OCI-LY7 (cell line): Measurements from ENCODE around the gene C16orf89. TPM values are rescaled to one million over a fixed set of nuclear protein-coding genes. Genes with fewer than 3 reads are reported as not detected.

Source experiments
- BruUV-seq: library from RNA; stranded (reverse); fragments of 400-500 nt; replicated peaks from 2 replicates; lab custom pipeline; 2021; lab: Mats Ljungman, UMichigan
- CTCF ChIA-PET: fragments of 300-600 bp; sonication (Branson Sonifier 250); formaldehyde crosslinking; loops from one replicate; lab custom pipeline; 2022; ENCODE audit warnings: antibody characterized with exemption; ENCODE audit not compliant: unreplicated experiment; lab: Charles Lee
- POLR2A ChIA-PET: fragments of 300-600 bp; sonication (Branson Sonifier 250); formaldehyde crosslinking; loops from one replicate; lab custom pipeline; 2022; ENCODE audit warnings: antibody characterized with exemption; lab: Charles Lee
- DNase-seq: peaks from one replicate; pipeline ENCODE4 v3.0.0-alpha.2; 2015; ENCODE audit warnings: low spot score
- H2AFZ ChIP-seq: fragments of 200-600 bp; sonication (generic), shearing (Covaris generic); 2 replicates; pipeline ENCODE4 v1.6.1; 2014; ENCODE audit warnings: mild to moderate bottlenecking, antibody characterized with exemption, low read length, moderate library complexity
- H3K27ac ChIP-seq: fragments of 200-600 bp; sonication (generic); 2 replicates; pipeline ENCODE4 v1.5.1; 2014; ENCODE audit warnings: mixed run types, low read depth, mild to moderate bottlenecking, moderate library complexity, low read length, inconsistent platforms; ENCODE audit not compliant: poor library complexity, severe bottlenecking
- H3K36me3 ChIP-seq: fragments of 200-600 bp; sonication (generic); 2 replicates; pipeline ENCODE4 v1.6.1; 2014; ENCODE audit warnings: mild to moderate bottlenecking, antibody characterized with exemption, low read length, moderate library complexity, mixed read lengths; ENCODE audit not compliant: insufficient read depth
- H3K4me1 ChIP-seq: fragments of 200-600 bp; sonication (generic); 2 replicates; pipeline ENCODE4 v1.5.1; 2014; ENCODE audit warnings: mild to moderate bottlenecking, low read length; ENCODE audit not compliant: insufficient read depth, poor library complexity, severe bottlenecking
- H3K4me2 ChIP-seq: fragments of 200-600 bp; sonication (generic); 2 replicates; pipeline ENCODE4 v1.6.1; 2014; ENCODE audit warnings: mild to moderate bottlenecking, low read length
- H3K4me3 ChIP-seq: fragments of 200-600 bp; sonication (generic); 2 replicates; pipeline ENCODE4 v1.5.1; 2014; ENCODE audit warnings: mild to moderate bottlenecking, low read depth, low read length; ENCODE audit not compliant: poor library complexity, severe bottlenecking
- H3K79me2 ChIP-seq: fragments of 200-600 bp; sonication (generic); 2 replicates; pipeline ENCODE4 v1.6.1; 2016; ENCODE audit warnings: low read depth, mild to moderate bottlenecking, low read length, moderate library complexity, mixed read lengths; ENCODE audit not compliant: insufficient read depth
- H3K9me2 ChIP-seq: fragments of 200-600 bp; sonication (generic); 2 replicates; pipeline ENCODE4 v1.6.1; 2016; ENCODE audit warnings: mild to moderate bottlenecking, low read length, mixed read lengths; ENCODE audit not compliant: insufficient read depth
- H3K9me3 ChIP-seq: fragments of 200-600 bp; sonication (generic); 2 replicates; pipeline ENCODE4 v1.6.1; 2014; ENCODE audit warnings: mild to moderate bottlenecking, mixed run types, low read length, mixed read lengths
- H4K20me1 ChIP-seq: fragments of 200-600 bp; sonication (generic); 2 replicates; pipeline ENCODE4 v1.6.1; 2014; ENCODE audit warnings: mild to moderate bottlenecking, antibody characterized with exemption, low read length, moderate library complexity, mixed read lengths; ENCODE audit not compliant: insufficient read depth
- EZH2phosphoT487 ChIP-seq: fragments of 200-600 bp; sonication (generic); IDR thresholded peaks from 2 replicates; pipeline ENCODE4 v1.6.1; 2018; ENCODE audit warnings: low read depth, borderline replicate concordance, mild to moderate bottlenecking, mixed run types, antibody characterized with exemption, low read length, moderate library complexity, mixed read lengths
- intact Hi-C: fragments of 100-400 bp; cut with micrococcal nuclease; formaldehyde crosslinking; loops from one replicate; pipeline ENCODE4 v1.10.0; 2022; ENCODE audit not compliant: unreplicated experiment
- total RNA-seq, 2 experiments: library from RNA; depleted of rRNA in 1 of 2; stranded (reverse); fragments of >200 nt in 1 of 2; shearing (Covaris generic) in 1 of 2; gene quantifications; 2 replicates each; pipeline ENCODE4 v1.2.3, GENCODE V29; 2014 to 2022
- TF ChIP-seq, protein P1 (sequence below): fragments of 200-600 bp; sonication (generic); conservative IDR thresholded peaks from 2 replicates; pipeline ENCODE4 v1.5.1; 2014; ENCODE audit warnings: mild to moderate bottlenecking, antibody characterized with exemption, low read length, moderate library complexity, mixed read lengths

Gene C16orf89
- total RNA-seq, 2 experiments from 2014 or later = not detected

DNA sequence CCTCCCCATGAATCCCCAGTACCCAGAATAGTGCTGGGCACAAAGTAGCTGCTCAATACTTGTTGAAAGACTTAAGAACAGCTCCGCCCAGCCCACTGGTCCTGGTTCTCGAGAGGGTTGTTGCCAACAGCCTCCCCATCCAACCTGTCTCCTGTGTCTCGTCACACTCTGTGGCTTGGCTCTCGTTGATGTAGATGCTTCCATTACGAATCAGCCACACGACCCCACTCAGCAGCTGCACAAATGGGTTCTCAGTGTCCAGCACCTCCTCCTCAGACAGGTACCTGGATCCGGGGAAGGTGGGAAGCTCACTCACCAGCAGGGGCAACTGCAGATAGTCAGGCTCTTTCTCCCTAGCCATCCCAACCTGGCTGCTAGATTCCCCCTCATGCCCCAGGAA is 34.2 kb downstream of the C16orf89 start:
- Histone ChIP-seq H2AFZ (no peak overlapping the region), H3K4me2 (no peak overlapping the region), H3K79me2 (no peaks in the 10 kb centered on the region), H3K9me2 (no peaks in the 10 kb centered on the region), H3K27ac (no peak overlapping the region), H3K9me3 (no peaks in the 10 kb centered on the region), H3K36me3 (no peaks in the 10 kb centered on the region), H4K20me1 (no peaks in the 10 kb centered on the region), H3K4me1 (peaks cover 15% of the 10 kb centered on the region), H3K4me3 (no peak overlapping the region)
- DNase-seq = no peak
- intact Hi-C loops = no loop called here
- CTCF ChIA-PET = no interaction called here
- no TSS peak for BruUV-seq
- TF ChIP-seq, protein P1, sequence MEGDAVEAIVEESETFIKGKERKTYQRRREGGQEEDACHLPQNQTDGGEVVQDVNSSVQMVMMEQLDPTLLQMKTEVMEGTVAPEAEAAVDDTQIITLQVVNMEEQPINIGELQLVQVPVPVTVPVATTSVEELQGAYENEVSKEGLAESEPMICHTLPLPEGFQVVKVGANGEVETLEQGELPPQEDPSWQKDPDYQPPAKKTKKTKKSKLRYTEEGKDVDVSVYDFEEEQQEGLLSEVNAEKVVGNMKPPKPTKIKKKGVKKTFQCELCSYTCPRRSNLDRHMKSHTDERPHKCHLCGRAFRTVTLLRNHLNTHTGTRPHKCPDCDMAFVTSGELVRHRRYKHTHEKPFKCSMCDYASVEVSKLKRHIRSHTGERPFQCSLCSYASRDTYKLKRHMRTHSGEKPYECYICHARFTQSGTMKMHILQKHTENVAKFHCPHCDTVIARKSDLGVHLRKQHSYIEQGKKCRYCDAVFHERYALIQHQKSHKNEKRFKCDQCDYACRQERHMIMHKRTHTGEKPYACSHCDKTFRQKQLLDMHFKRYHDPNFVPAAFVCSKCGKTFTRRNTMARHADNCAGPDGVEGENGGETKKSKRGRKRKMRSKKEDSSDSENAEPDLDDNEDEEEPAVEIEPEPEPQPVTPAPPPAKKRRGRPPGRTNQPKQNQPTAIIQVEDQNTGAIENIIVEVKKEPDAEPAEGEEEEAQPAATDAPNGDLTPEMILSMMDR = no peak
- no peak for TF ChIP-seq EZH2phosphoT487
- POLR2A ChIA-PET = no interaction called here

DNA sequence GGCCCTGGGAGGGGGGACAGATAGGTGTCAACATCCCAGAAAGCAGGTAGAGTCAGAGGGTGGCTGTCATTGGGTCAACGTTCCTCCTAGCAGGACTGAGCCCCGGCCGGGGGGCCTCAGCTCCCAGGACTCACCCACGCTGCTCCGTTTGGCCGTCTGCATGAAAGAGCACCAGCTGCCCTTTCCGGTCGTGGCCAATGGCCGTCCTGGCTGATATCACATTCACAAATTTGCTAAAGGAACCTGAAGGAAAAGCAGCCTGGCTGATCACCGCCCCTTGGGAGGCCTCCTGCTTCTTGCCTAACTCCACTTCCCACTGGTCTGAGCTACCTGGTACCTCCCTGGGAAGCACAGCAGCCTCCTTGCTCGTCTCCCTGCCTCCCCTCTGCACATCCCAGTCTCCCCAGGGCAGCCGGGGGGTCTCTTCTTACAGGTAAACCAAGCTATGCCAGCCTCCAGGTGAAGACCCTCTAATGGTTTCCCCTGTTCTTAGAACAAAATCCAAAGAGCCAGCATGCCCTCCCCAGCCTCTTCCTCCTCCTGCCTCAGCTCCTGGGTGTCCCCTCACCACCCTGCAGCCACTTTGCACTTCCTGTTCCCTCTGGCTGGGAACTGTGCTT is 35.4 kb downstream of the C16orf89 start:
- Histone ChIP-seq H3K9me2 (no peaks in the 10 kb centered on the region), H3K79me2 (no peaks in the 10 kb centered on the region), H3K4me3 (no peak overlapping the region), H3K36me3 (no peaks in the 10 kb centered on the region), H3K27ac (no peak overlapping the region), H3K9me3 (no peaks in the 10 kb centered on the region), H4K20me1 (no peaks in the 10 kb centered on the region), H3K4me1 (peaks cover 15% of the 10 kb centered on the region), H2AFZ (no peak overlapping the region), H3K4me2 (no peak overlapping the region)
- ChIA-PET POLR2A (no interaction called here), CTCF (no interaction called here)
- BruUV-seq = no TSS peak
- no peak for DNase-seq
- intact Hi-C loops = no loop called here
- TF ChIP-seq EZH2phosphoT487 = no peak
- TF ChIP-seq, protein P1 = no peak

DNA sequence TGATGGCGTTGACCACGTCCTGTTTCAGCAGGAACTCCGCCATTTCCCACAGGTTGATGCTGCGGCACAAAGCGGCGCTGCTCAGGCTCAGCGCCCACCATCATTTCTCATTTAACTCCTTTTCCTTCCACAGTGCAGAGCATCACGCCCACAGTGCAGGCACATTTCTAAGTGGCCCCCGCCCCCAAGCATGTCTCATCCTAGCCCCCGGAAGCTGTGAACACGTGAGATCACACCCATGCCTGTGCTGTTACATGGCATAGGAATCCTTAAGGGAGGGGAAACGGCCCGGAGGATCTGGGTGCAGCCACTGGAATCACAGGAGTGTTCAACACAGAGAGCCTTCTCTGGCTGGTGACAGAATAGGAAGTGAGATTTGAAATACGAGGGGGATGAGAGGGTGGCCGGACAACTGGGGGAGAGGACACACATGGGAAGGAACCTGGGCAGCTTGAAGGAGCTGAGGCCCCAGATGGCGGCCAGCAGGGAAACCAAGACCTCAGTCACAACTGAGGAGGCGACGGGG is 36.7 kb downstream of the C16orf89 start:
- Histone ChIP-seq H3K9me2 (no peaks in the 10 kb centered on the region), H4K20me1 (no peaks in the 10 kb centered on the region; the same call in 1 of the 2 replicates), H2AFZ (no peak overlapping the region), H3K36me3 (no peaks in the 10 kb centered on the region), H3K4me1 (peaks cover 7% of the 10 kb centered on the region), H3K4me3 (no peak overlapping the region), H3K79me2 (no peaks in the 10 kb centered on the region), H3K9me3 (no peaks in the 10 kb centered on the region), H3K27ac (no peak overlapping the region), H3K4me2 (no peak overlapping the region)
- no TSS peak for BruUV-seq
- intact Hi-C loops = no loop called here
- ChIA-PET CTCF (interaction anchor here (0.6 kb wide), 1 partner anchor 304 kb away, joined by 9 read pairs; no protein-coding TSS in a partner anchor), POLR2A (no interaction called here)
- TF ChIP-seq EZH2phosphoT487 = no peak
- TF ChIP-seq, protein P1 = no peak
- no peak for DNase-seq
